Stimulated activated CD8-positive, alpha-beta memory T cell treated with anti-CD3 and anti-CD28 coated beads, Interleukin-12 subunit alpha, Interleukin-12 subunit beta, amount 100 ng/mL, for 1 hour (primary cell): Measurements from ENCODE around the gene GPR107.

Experiments
- DNase-seq: peaks from one replicate; pipeline ENCODE4 v3.0.0-alpha.2; 2020; ENCODE audit warnings: low read depth

The GPR107 gene

GRCh38 chr9:130054325-130054786 is 650 bp downstream of the GPR107 start:
- DNase-seq, result no peak

GRCh38 chr9:130054820-130055219 is 1.1 kb downstream of the GPR107 start:
- no peak for DNase-seq

GRCh38 chr9:130058154-130058553 is 4.4 kb downstream of the GPR107 start:
- no peak for DNase-seq

GRCh38 chr9:130058887-130059286 is 5.2 kb downstream of the GPR107 start:
- no peak for DNase-seq

GRCh38 chr9:130060296-130060695 is 6.6 kb downstream of the GPR107 start:
- DNase-seq, result no peak

GRCh38 chr9:130062750-130063149 is 9.0 kb downstream of the GPR107 start:
- DNase-seq, result no peak

- DNase-seq, result no peak
Measured at GRCh38 chr9:130064621-130065020, 10.9 kb downstream of the GPR107 start.

- DNase-seq, result no peak
Measured at GRCh38 chr9:130069048-130069447, 15.3 kb downstream of the GPR107 start.

- no peak for DNase-seq
Measured at GRCh38 chr9:130072515-130073235, 19.0 kb downstream of the GPR107 start.

- no peak for DNase-seq
Measured at GRCh38 chr9:130073373-130073772, 19.7 kb downstream of the GPR107 start.

- no peak for DNase-seq
Measured at GRCh38 chr9:130078547-130078946, 24.8 kb downstream of the GPR107 start.

GRCh38 chr9:130084337-130084736 is 30.6 kb downstream of the GPR107 start:
- no peak for DNase-seq

- DNase-seq, result no peak
Measured at GRCh38 chr9:130088051-130088450, 34.3 kb downstream of the GPR107 start.

- DNase-seq, result no peak
Measured at GRCh38 chr9:130089141-130089540, 35.4 kb downstream of the GPR107 start.

GRCh38 chr9:130090915-130091314 is 37.2 kb downstream of the GPR107 start:
- DNase-seq, result no peak

GRCh38 chr9:130092910-130093309 is 39.2 kb downstream of the GPR107 start:
- no peak for DNase-seq

GRCh38 chr9:130095872-130096271 is 42.2 kb downstream of the GPR107 start:
- DNase-seq, result no peak

- no peak for DNase-seq
Measured at GRCh38 chr9:130100681-130101080, 47.0 kb downstream of the GPR107 start.

GRCh38 chr9:130101915-130102314 is 48.2 kb downstream of the GPR107 start:
- DNase-seq, result no peak

GRCh38 chr9:130104491-130105193 is 50.9 kb downstream of the GPR107 start:
- no peak for DNase-seq

GRCh38 chr9:130106860-130107233 is 53.1 kb downstream of the GPR107 start:
- no peak for DNase-seq

- peak; percentile 85 for DNase-seq
Measured at GRCh38 chr9:130107234-130107861, 53.6 kb downstream of the GPR107 start.

GRCh38 chr9:130107955-130108354 is 54.2 kb downstream of the GPR107 start:
- DNase-seq, result no peak
